Tibial artery (tissue), 4 donors: Measurements from ENCODE around the gene TARS3.
"Not testable (repeated sequence)": the region's sequence is repeated elsewhere in the genome, so short reads cannot be mapped to it uniquely, and the experiment has no call there.

Experiments
- DNase-seq, 2 donors: peaks; one replicate each; pipeline ENCODE4 v3.0.0-alpha.2; 2019
- H3K27ac ChIP-seq, 2 donors: fragments of 200-600 bp; sonication (generic) in 1 of 2; 1 replicate in 1 of 2; 2 replicates in 1 of 2; pipeline ENCODE4 v1.5.1; 2018 to 2019; ENCODE audit warnings: mild to moderate bottlenecking in 1 of 2
- H3K27me3 ChIP-seq, 2 donors: fragments of 200-600 bp; sonication (generic) in 1 of 2; one replicate each; pipeline versions ENCODE4 v1.5.1 to v1.6.0; 2016 to 2019
- H3K36me3 ChIP-seq, 3 donors: fragments of 200-600 bp; sonication (generic) in 2 of 3; one replicate each; pipeline ENCODE4 v1.5.1; 2016 to 2019; ENCODE audit warnings: mild to moderate bottlenecking in 2 of 3
- H3K4me1 ChIP-seq, 4 donors: fragments of 200-600 bp; sonication (generic) in 2 of 4; 1 replicate in 3 of 4; 2 replicates in 1 of 4; pipeline ENCODE4 v1.5.1; 2016 to 2019
- H3K4me3 ChIP-seq, 2 donors: fragments of 200-600 bp; sonication (generic) in 1 of 2; 1 replicate in 1 of 2; 2 replicates in 1 of 2; pipeline ENCODE4 v1.5.1; 2018 to 2019; ENCODE audit warnings: mild to moderate bottlenecking in 2 of 2
- H3K9me3 ChIP-seq, 3 donors: fragments of 200-600 bp; sonication (generic) in 1 of 3; one replicate each; pipeline ENCODE4 v1.5.1; 2016 to 2019
- CTCF ChIP-seq, 2 experiments: fragments of 200-600 bp in 1 of 2; fragments of 450-650 bp in 1 of 2; IDR thresholded peaks; one replicate each; pipeline ENCODE4 v1.5.1; 2017 to 2019; ENCODE audit warnings: antibody characterized with exemption in 2 of 2, mild to moderate bottlenecking in 1 of 2, moderate library complexity in 1 of 2
- intact Hi-C: fragments of 100-400 bp; cut with DNase I; formaldehyde crosslinking; loops from one replicate; pipeline ENCODE4 v1.15.0; 2023; ENCODE audit warnings: low total_unique reads

The TARS3 gene

GRCh38 chr15:101637919-101638318 lies 86.4 kb downstream of the TARS3 start:
- no peak overlapping the region for H3K4me3 ChIP-seq
- peaks cover 17 to 43% (median 41%) of the 10 kb centered on the region in 3 donors for H3K36me3 ChIP-seq
- no peak for TF ChIP-seq CTCF (IDR thresholded peaks at IDR 0.05)
- H3K9me3 ChIP-seq: no peaks in the 10 kb centered on the region
- peaks cover 0 to 6% (median 3%) of the 10 kb centered on the region in 4 donors for H3K4me1 ChIP-seq
- H3K27me3 ChIP-seq: no peaks in the 10 kb centered on the region
- no peak for DNase-seq
- intact Hi-C loops: no loop called here
- no peak overlapping the region for H3K27ac ChIP-seq

GRCh38 chr15:101637516-101637915 lies 86.8 kb downstream of the TARS3 start:
- intact Hi-C loops: no loop called here
- no peaks in the 10 kb centered on the region for H3K27me3 ChIP-seq

GRCh38 chr15:101637038-101637437 lies 87.2 kb downstream of the TARS3 start:
- intact Hi-C loops: no loop called here

More at GRCh38 chr15:101637516-101637915, 86.8 kb downstream of the TARS3 start:
- Histone ChIP-seq H3K27ac (no peak overlapping the region), H3K4me1 (peaks cover 0 to 6% (median 3%) of the 10 kb centered on the region in 4 donors), H3K9me3 (no peaks in the 10 kb centered on the region), H3K4me3 (no peak overlapping the region), H3K36me3 (peaks cover 15 to 39% (median 37%) of the 10 kb centered on the region in 3 donors)
- no peak for DNase-seq
- TF ChIP-seq CTCF (IDR thresholded peaks at IDR 0.05): no peak

GRCh38 chr15:101635944-101636727 lies 88.1 kb downstream of the TARS3 start:
- intact Hi-C loops: no loop called here
- Histone ChIP-seq H3K36me3 (peaks cover 5 to 33% (median 30%) of the 10 kb centered on the region in 3 donors), H3K4me1 (peaks cover 0 to 5% (median 2%) of the 10 kb centered on the region in 4 donors), H3K4me3 (no peak overlapping the region), H3K27me3 (no peaks in the 10 kb centered on the region), H3K9me3 (no peaks in the 10 kb centered on the region), H3K27ac (no peak overlapping the region)
- no peak for TF ChIP-seq CTCF (IDR thresholded peaks at IDR 0.05)
- DNase-seq: no peak

More at GRCh38 chr15:101637038-101637437, 87.2 kb downstream of the TARS3 start:
- Histone ChIP-seq H3K27ac (no peak overlapping the region), H3K4me1 (peaks cover 0 to 6% (median 2%) of the 10 kb centered on the region in 4 donors), H3K27me3 (no peaks in the 10 kb centered on the region), H3K4me3 (no peak overlapping the region), H3K36me3 (peaks cover 10 to 34% (median 32%) of the 10 kb centered on the region in 3 donors), H3K9me3 (no peaks in the 10 kb centered on the region)
- TF ChIP-seq CTCF (IDR thresholded peaks at IDR 0.05): no peak
- no peak for DNase-seq

GRCh38 chr15:101633356-101633755 lies 90.9 kb downstream of the TARS3 start:
- no peak for DNase-seq
- intact Hi-C loops: no loop called here
- Histone ChIP-seq H3K36me3 (peaks cover 0 to 12% (median 11%) of the 10 kb centered on the region in 3 donors), H3K4me1 (no peaks in the 10 kb centered on the region), H3K27ac (no peak overlapping the region), H3K4me3 (no peak overlapping the region), H3K9me3 (no peaks in the 10 kb centered on the region), H3K27me3 (no peaks in the 10 kb centered on the region)
- TF ChIP-seq CTCF (IDR thresholded peaks at IDR 0.05): no peak

- intact Hi-C loops, DNase-seq, H3K4me3 ChIP-seq, H3K9me3 ChIP-seq, H3K4me1 ChIP-seq, H3K27ac ChIP-seq, H3K27me3 ChIP-seq: not testable (repeated sequence)
- peaks cover 3 to 17% (median 15%) of the 10 kb centered on the region in 3 donors for H3K36me3 ChIP-seq
These were observed 97.5 kb downstream of the TARS3 start for GRCh38 chr15:101626729-101627128.
